Mesenchymal stem cell (in vitro differentiated cells and primary cell): ENCODE data around the gene SLCO2B1.

Experiments
- DNase-seq: peaks from one replicate; pipeline ENCODE4 v3.0.0-alpha.2; 2013
- H2AFZ ChIP-seq: one replicate; pipeline ENCODE4 v1.6.1; 2013; ENCODE audit warnings: low read depth, mild to moderate bottlenecking, control low read depth, inconsistent platforms, low read length, moderate library complexity
- H2AK5ac ChIP-seq: 2 replicates; pipeline ENCODE4 v1.6.1; 2013; ENCODE audit warnings: low read length, moderate library complexity, mild to moderate bottlenecking, inconsistent platforms; ENCODE audit not compliant: severe bottlenecking
- H2BK120ac ChIP-seq: one replicate; pipeline ENCODE4 v1.6.1; 2013; ENCODE audit warnings: low read depth, mild to moderate bottlenecking, inconsistent platforms, low read length, moderate library complexity
- H2BK12ac ChIP-seq, 2 experiments: one replicate each; pipeline ENCODE4 v1.6.1; 2013; ENCODE audit warnings: inconsistent platforms in 2 of 2, low read length in 2 of 2, mild to moderate bottlenecking in 2 of 2, moderate library complexity in 2 of 2, control low read depth in 1 of 2
- H2BK15ac ChIP-seq: one replicate; pipeline ENCODE4 v1.6.1; 2013; ENCODE audit warnings: mild to moderate bottlenecking, low read depth, inconsistent platforms; ENCODE audit not compliant: poor library complexity, severe bottlenecking
- H2BK5ac ChIP-seq: 2 replicates; pipeline ENCODE4 v1.6.1; 2013; ENCODE audit warnings: low read depth, mild to moderate bottlenecking, low read length, control low read depth, inconsistent platforms; ENCODE audit not compliant: poor library complexity, severe bottlenecking
- H3K14ac ChIP-seq, 2 experiments: one replicate each; pipeline ENCODE4 v1.6.1; 2013; ENCODE audit warnings: inconsistent platforms in 2 of 2, low read length in 2 of 2, control low read depth in 1 of 2, mild to moderate bottlenecking in 1 of 2, moderate library complexity in 1 of 2
- H3K18ac ChIP-seq, 2 experiments: one replicate each; pipeline ENCODE4 v1.6.1; 2013; ENCODE audit warnings: inconsistent platforms in 2 of 2, low read length in 2 of 2, control low read depth in 1 of 2, low read depth in 1 of 2, mild to moderate bottlenecking in 1 of 2
- H3K23ac ChIP-seq, 2 experiments: one replicate each; pipeline ENCODE4 v1.6.1; 2013; ENCODE audit warnings: inconsistent platforms in 2 of 2, low read length in 2 of 2, mild to moderate bottlenecking in 2 of 2, moderate library complexity in 2 of 2, control low read depth in 1 of 2
- H3K27ac ChIP-seq: 2 replicates; pipeline ENCODE4 v1.5.1; 2013; ENCODE audit warnings: mild to moderate bottlenecking, moderate library complexity, low read length, control low read depth, inconsistent platforms; ENCODE audit not compliant: poor library complexity, severe bottlenecking
- H3K27me3 ChIP-seq, 2 experiments: 2 replicates each; pipeline versions ENCODE4 v1.6.1 to v1.7.0; 2013; ENCODE audit warnings: low read length in 2 of 2, mild to moderate bottlenecking in 2 of 2, moderate library complexity in 2 of 2, control low read depth in 1 of 2, inconsistent platforms in 1 of 2; ENCODE audit not compliant: control insufficient read depth in 1 of 2, insufficient read depth in 1 of 2
- H3K36me3 ChIP-seq, 2 experiments: 2 replicates each; pipeline versions ENCODE4 v1.6.1 to v1.7.0; 2013; ENCODE audit warnings: low read length in 2 of 2, control low read depth in 1 of 2, inconsistent platforms in 1 of 2, low read depth in 1 of 2, mild to moderate bottlenecking in 1 of 2; ENCODE audit not compliant: insufficient read depth in 2 of 2, control insufficient read depth in 1 of 2
- H3K4ac ChIP-seq, 2 experiments: one replicate each; pipeline ENCODE4 v1.6.1; 2013; ENCODE audit warnings: inconsistent platforms in 2 of 2, low read length in 2 of 2, mild to moderate bottlenecking in 2 of 2, moderate library complexity in 2 of 2, control low read depth in 1 of 2, low read depth in 1 of 2
- H3K4me1 ChIP-seq: 2 replicates; pipeline ENCODE4 v1.6.1; 2013; ENCODE audit warnings: low read depth, low read length, control low read depth; ENCODE audit not compliant: control insufficient read depth, insufficient read depth
- H3K4me2 ChIP-seq: 2 replicates; pipeline ENCODE4 v1.6.1; 2013; ENCODE audit warnings: low read length, mild to moderate bottlenecking, inconsistent platforms; ENCODE audit not compliant: poor library complexity, severe bottlenecking
- H3K4me3 ChIP-seq, 2 experiments: 2 replicates each; pipeline versions ENCODE4 v1.5.1 to v1.7.0; 2013; ENCODE audit warnings: low read length in 2 of 2, mild to moderate bottlenecking in 2 of 2, control low read depth in 1 of 2, low read depth in 1 of 2; ENCODE audit not compliant: insufficient read depth in 1 of 2
- H3K79me1 ChIP-seq: replicated peaks from 2 replicates; pipeline ENCODE4 v1.6.1; 2013; ENCODE audit warnings: mild to moderate bottlenecking, control low read depth, low read length, inconsistent platforms; ENCODE audit not compliant: poor library complexity, severe bottlenecking
- H3K9ac ChIP-seq: 2 replicates; pipeline ENCODE4 v1.7.0; 2013; ENCODE audit warnings: mild to moderate bottlenecking, low read length, moderate library complexity
- H3K9me3 ChIP-seq: 2 replicates; pipeline ENCODE4 v1.7.0; 2013; ENCODE audit warnings: mild to moderate bottlenecking, low read length; ENCODE audit not compliant: control insufficient read depth
- H4K8ac ChIP-seq: one replicate; pipeline ENCODE4 v1.6.1; 2013; ENCODE audit warnings: inconsistent platforms, mild to moderate bottlenecking, low read length, moderate library complexity
- H4K91ac ChIP-seq: one replicate; pipeline ENCODE4 v1.6.1; 2013; ENCODE audit warnings: mild to moderate bottlenecking, low read length, inconsistent platforms
- WGBS: methylation state at CpG from one replicate; pipeline ENCODE4 v1.1.7; 2013; ENCODE audit warnings: mixed read lengths; 5-methylcytosine and 5-hydroxymethylcytosine counted together

Gene SLCO2B1

GRCh38 chr11:75140269-75141138, 10.4 kb upstream of the SLCO2B1 start:
- Histone ChIP-seq H3K36me3 (no peaks in the 10 kb centered on the region), H3K27me3 (peaks cover 0 to 20% of the 10 kb centered on the region in 2 experiments), H3K4ac (no peak overlapping the region), H2AFZ (no peak overlapping the region), H3K9ac (no peak overlapping the region), H2BK15ac (no peak overlapping the region), H3K14ac (no peak overlapping the region), H3K9me3 (no peaks in the 10 kb centered on the region), H4K8ac (no peak overlapping the region), H4K91ac (no peak overlapping the region), H3K23ac (no peak overlapping the region), H2AK5ac (no peak overlapping the region), H2BK12ac (no peak overlapping the region), H2BK120ac (no peak overlapping the region), H3K4me1 (peaks cover 18% of the 10 kb centered on the region), H2BK5ac (no peak overlapping the region), H3K18ac (no peak overlapping the region), H3K27ac (no peak overlapping the region), H3K4me2 (no peak overlapping the region), H3K79me1 (peaks cover 3% of the 10 kb centered on the region), H3K4me3 (no peak overlapping the region)
- 45% methylated on average over 22 of the region's 22 CpGs for WGBS
- peak; percentile 15 for DNase-seq

- H3K9ac ChIP-seq: no peak overlapping the region
- WGBS: 68% methylated on average over 6 of the region's 6 CpGs
- H3K18ac ChIP-seq: no peak overlapping the region
- no peak overlapping the region for H3K27ac ChIP-seq
- H2BK12ac ChIP-seq: no peak overlapping the region
- H2AK5ac ChIP-seq: no peak overlapping the region
- no peak overlapping the region for H3K23ac ChIP-seq
- no peaks in the 10 kb centered on the region for H3K9me3 ChIP-seq
- H3K79me1 ChIP-seq: peaks cover 3% of the 10 kb centered on the region
- H3K4me1 ChIP-seq: peaks cover 18% of the 10 kb centered on the region
- H3K4me2 ChIP-seq: no peak overlapping the region
- DNase-seq: no peak
- peaks cover 0 to 16% of the 10 kb centered on the region in 2 experiments for H3K27me3 ChIP-seq
- no peak overlapping the region for H2BK15ac ChIP-seq
- H3K36me3 ChIP-seq: no peaks in the 10 kb centered on the region
- H4K8ac ChIP-seq: no peak overlapping the region
- H3K14ac ChIP-seq: no peak overlapping the region
- no peak overlapping the region for H2BK5ac ChIP-seq
- H4K91ac ChIP-seq: no peak overlapping the region
- no peak overlapping the region for H3K4me3 ChIP-seq
- no peak overlapping the region for H2BK120ac ChIP-seq
- H2AFZ ChIP-seq: no peak overlapping the region
- no peak overlapping the region for H3K4ac ChIP-seq
Measured at GRCh38 chr11:75141166-75141565, 9.7 kb upstream of the SLCO2B1 start.

- WGBS: 42% methylated on average over 10 of the region's 10 CpGs
- Histone ChIP-seq H3K23ac (no peak overlapping the region), H3K79me1 (peaks cover 3% of the 10 kb centered on the region), H2AK5ac (peak overlapping the region; percentile 6), H3K27me3 (peaks cover 0 to 12% of the 10 kb centered on the region in 2 experiments), H2AFZ (peak overlapping the region; percentile 79), H3K27ac (peak overlapping the region; percentile 64), H3K14ac (no peak overlapping the region), H3K36me3 (no peaks in the 10 kb centered on the region), H4K8ac (peak overlapping the region; percentile 71), H3K9ac (peak overlapping the region; percentile 21), H2BK120ac (no peak overlapping the region), H4K91ac (peak overlapping the region; percentile 12), H3K9me3 (no peaks in the 10 kb centered on the region), H3K4ac (peak overlapping the region; percentile 42 to 61), H2BK12ac (peak overlapping the region; percentile 88 to 96), H3K4me1 (peaks cover 18% of the 10 kb centered on the region), H2BK15ac (peak overlapping the region; percentile 91), H3K18ac (peak overlapping the region; percentile 46 to 89), H3K4me2 (no peak overlapping the region), H3K4me3 (no peak overlapping the region), H2BK5ac (no peak overlapping the region)
- peak; percentile 94 for DNase-seq
Measured at GRCh38 chr11:75142714-75143419, 8.0 kb upstream of the SLCO2B1 start.

- Histone ChIP-seq H3K9ac (peak overlapping the region; percentile 21), H2BK12ac (peak overlapping the region in 1 of 2 experiments; percentile 42), H2BK15ac (no peak overlapping the region), H3K27ac (peak overlapping the region; percentile 64), H3K4me3 (no peak overlapping the region), H3K9me3 (no peaks in the 10 kb centered on the region), H3K27me3 (peaks cover 0 to 13% of the 10 kb centered on the region in 2 experiments), H3K36me3 (no peaks in the 10 kb centered on the region), H2BK5ac (no peak overlapping the region), H2BK120ac (no peak overlapping the region), H3K23ac (no peak overlapping the region), H2AK5ac (no peak overlapping the region), H4K8ac (no peak overlapping the region), H3K18ac (peak overlapping the region in 1 of 2 experiments; percentile 67), H2AFZ (no peak overlapping the region), H3K4me2 (no peak overlapping the region), H3K14ac (no peak overlapping the region), H3K4me1 (peaks cover 18% of the 10 kb centered on the region), H3K4ac (peak overlapping the region in 1 of 2 experiments; percentile 12), H3K79me1 (peaks cover 5% of the 10 kb centered on the region), H4K91ac (no peak overlapping the region)
- 28% methylated on average over 4 of the region's 6 CpGs for WGBS
- no peak for DNase-seq
Measured at GRCh38 chr11:75143420-75143731, 7.5 kb upstream of the SLCO2B1 start.
